ENCODE measurements around the gene CNFN.

The CNFN gene

GRCh38 chr19:42378225-42379215, 11.6 kb downstream of the CNFN start:
- H3K27me3 ChIP-seq (ENCODE audit: low read depth), result peaks cover 13% of the 10 kb centered on the region
- no peak overlapping the region for H3K4me3 ChIP-seq
- no peaks in the 10 kb centered on the region for H3K4me1 ChIP-seq
- in situ Hi-C loops (cut with MboI; ENCODE audit: low sequenced_read_pairs), result no loop called here
- H3K9me3 ChIP-seq, result no peaks in the 10 kb centered on the region
- no peak for DNase-seq (ENCODE audit: low spot score in 2 of 2)
- peaks cover 8% of the 10 kb centered on the region; the same call in 1 of the 2 replicates for H3K36me3 ChIP-seq (replicated peaks)

GRCh38 chr19:42376177-42376555, 13.9 kb downstream of the CNFN start:
- Histone ChIP-seq H3K27me3 (ENCODE audit: low read depth) (peaks cover 9% of the 10 kb centered on the region), H3K36me3 (replicated peaks) (peaks cover 8% of the 10 kb centered on the region; the same call in 1 of the 2 replicates), H3K9me3 (no peaks in the 10 kb centered on the region), H3K4me1 (no peaks in the 10 kb centered on the region), H3K4me3 (no peak overlapping the region)
- in situ Hi-C loops (cut with MboI; ENCODE audit: low sequenced_read_pairs), result no loop called here
- DNase-seq (ENCODE audit: low spot score in 2 of 2), result no peak

GRCh38 chr19:42375415-42376176, 14.5 kb downstream of the CNFN start:
- in situ Hi-C loops (cut with MboI; ENCODE audit: low sequenced_read_pairs), result no loop called here
- H3K9me3 ChIP-seq, result no peaks in the 10 kb centered on the region
- no peak for DNase-seq (ENCODE audit: low spot score in 2 of 2)

GRCh38 chr19:42374826-42375376, 15.2 kb downstream of the CNFN start:
- Histone ChIP-seq H3K27me3 (ENCODE audit: low read depth) (peaks cover under 1% of the 10 kb centered on the region; the same call in 1 of the 2 replicates), H3K36me3 (replicated peaks) (peaks cover 8% of the 10 kb centered on the region; the same call in 1 of the 2 replicates), H3K4me1 (no peaks in the 10 kb centered on the region), H3K9me3 (no peaks in the 10 kb centered on the region), H3K4me3 (no peak overlapping the region)
- DNase-seq (ENCODE audit: low spot score in 2 of 2), result no peak
- in situ Hi-C loops (cut with MboI; ENCODE audit: low sequenced_read_pairs), result no loop called here

More at GRCh38 chr19:42375415-42376176, 14.5 kb downstream of the CNFN start:
- peaks cover 7% of the 10 kb centered on the region for H3K27me3 ChIP-seq (ENCODE audit: low read depth)
- H3K4me1 ChIP-seq, result no peaks in the 10 kb centered on the region
- H3K36me3 ChIP-seq (replicated peaks), result peaks cover 8% of the 10 kb centered on the region; the same call in 1 of the 2 replicates
- H3K4me3 ChIP-seq, result no peak overlapping the region

GRCh38 chr19:42370626-42371175, 19.4 kb downstream of the CNFN start:
- H3K4me3 ChIP-seq, result no peak overlapping the region
- H3K27me3 ChIP-seq (ENCODE audit: low read depth), result no peaks in the 10 kb centered on the region
- in situ Hi-C loops (cut with MboI; ENCODE audit: low sequenced_read_pairs), result no loop called here
- peaks cover 8% of the 10 kb centered on the region; the same call in 1 of the 2 replicates for H3K36me3 ChIP-seq (replicated peaks)
- no peaks in the 10 kb centered on the region for H3K4me1 ChIP-seq
- no peaks in the 10 kb centered on the region for H3K9me3 ChIP-seq
- no peak for DNase-seq (ENCODE audit: low spot score in 2 of 2)

- Histone ChIP-seq H3K4me1 (no peaks in the 10 kb centered on the region), H3K27me3 (ENCODE audit: low read depth) (no peaks in the 10 kb centered on the region), H3K36me3 (replicated peaks) (peaks cover 8% of the 10 kb centered on the region; the same call in 1 of the 2 replicates), H3K9me3 (no peaks in the 10 kb centered on the region), H3K4me3 (no peak overlapping the region)
- in situ Hi-C loops (cut with MboI; ENCODE audit: low sequenced_read_pairs), result no loop called here
- DNase-seq (ENCODE audit: low spot score in 2 of 2), result no peak
Measured at GRCh38 chr19:42370068-42370520, 20.0 kb downstream of the CNFN start.

- Histone ChIP-seq H3K4me1 (no peaks in the 10 kb centered on the region), H3K4me3 (no peak overlapping the region), H3K9me3 (no peaks in the 10 kb centered on the region), H3K27me3 (ENCODE audit: low read depth) (no peaks in the 10 kb centered on the region), H3K36me3 (replicated peaks) (peaks cover 2% of the 10 kb centered on the region; the same call in 1 of the 2 replicates)
- in situ Hi-C loops (cut with MboI; ENCODE audit: low sequenced_read_pairs), result no loop called here
- DNase-seq (ENCODE audit: low spot score in 2 of 2), result no peak
Measured at GRCh38 chr19:42369433-42370067, 20.5 kb downstream of the CNFN start.

GRCh38 chr19:42368765-42369164, 21.3 kb downstream of the CNFN start:
- Histone ChIP-seq H3K4me3 (no peak overlapping the region), H3K27me3 (ENCODE audit: low read depth) (no peaks in the 10 kb centered on the region), H3K4me1 (no peaks in the 10 kb centered on the region), H3K9me3 (no peaks in the 10 kb centered on the region), H3K36me3 (replicated peaks) (peaks cover 3% of the 10 kb centered on the region)
- no peak for DNase-seq (ENCODE audit: low spot score in 2 of 2)
- in situ Hi-C loops (cut with MboI; ENCODE audit: low sequenced_read_pairs), result no loop called here

- Histone ChIP-seq H3K36me3 (replicated peaks) (peaks cover 7% of the 10 kb centered on the region), H3K4me1 (no peaks in the 10 kb centered on the region), H3K9me3 (no peaks in the 10 kb centered on the region), H3K27me3 (ENCODE audit: low read depth) (no peaks in the 10 kb centered on the region), H3K4me3 (no peak overlapping the region)
- in situ Hi-C loops (cut with MboI; ENCODE audit: low sequenced_read_pairs), result no loop called here
- no peak for DNase-seq (ENCODE audit: low spot score in 2 of 2)
Measured at GRCh38 chr19:42368360-42368759, 21.7 kb downstream of the CNFN start.

GRCh38 chr19:42367929-42368328, 22.2 kb downstream of the CNFN start:
- H3K4me3 ChIP-seq, result no peak overlapping the region
- no peaks in the 10 kb centered on the region for H3K27me3 ChIP-seq (ENCODE audit: low read depth)
- H3K36me3 ChIP-seq (replicated peaks), result peaks cover 11% of the 10 kb centered on the region
- in situ Hi-C loops (cut with MboI; ENCODE audit: low sequenced_read_pairs), result no loop called here
- no peaks in the 10 kb centered on the region for H3K4me1 ChIP-seq
- H3K9me3 ChIP-seq, result no peaks in the 10 kb centered on the region
- no peak for DNase-seq (ENCODE audit: low spot score in 2 of 2)

- Histone ChIP-seq H3K4me3 (no peak overlapping the region), H3K36me3 (replicated peaks) (peaks cover 12% of the 10 kb centered on the region), H3K27me3 (ENCODE audit: low read depth) (no peaks in the 10 kb centered on the region), H3K9me3 (no peaks in the 10 kb centered on the region), H3K4me1 (no peaks in the 10 kb centered on the region)
- DNase-seq (ENCODE audit: low spot score in 2 of 2), result no peak
- in situ Hi-C loops (cut with MboI; ENCODE audit: low sequenced_read_pairs), result no loop called here
Measured at GRCh38 chr19:42366673-42367072, 23.4 kb downstream of the CNFN start.

- Histone ChIP-seq H3K4me3 (no peak overlapping the region), H3K27me3 (ENCODE audit: low read depth) (no peaks in the 10 kb centered on the region), H3K4me1 (no peaks in the 10 kb centered on the region), H3K36me3 (replicated peaks) (peaks cover 12% of the 10 kb centered on the region), H3K9me3 (no peaks in the 10 kb centered on the region)
- no peak for DNase-seq (ENCODE audit: low spot score in 2 of 2)
- in situ Hi-C loops (cut with MboI; ENCODE audit: low sequenced_read_pairs), result no loop called here
Measured at GRCh38 chr19:42363614-42364346, 26.3 kb downstream of the CNFN start.
